ENCODE results near the gene SCYGR5.

SCYGR5 gene

DNA sequence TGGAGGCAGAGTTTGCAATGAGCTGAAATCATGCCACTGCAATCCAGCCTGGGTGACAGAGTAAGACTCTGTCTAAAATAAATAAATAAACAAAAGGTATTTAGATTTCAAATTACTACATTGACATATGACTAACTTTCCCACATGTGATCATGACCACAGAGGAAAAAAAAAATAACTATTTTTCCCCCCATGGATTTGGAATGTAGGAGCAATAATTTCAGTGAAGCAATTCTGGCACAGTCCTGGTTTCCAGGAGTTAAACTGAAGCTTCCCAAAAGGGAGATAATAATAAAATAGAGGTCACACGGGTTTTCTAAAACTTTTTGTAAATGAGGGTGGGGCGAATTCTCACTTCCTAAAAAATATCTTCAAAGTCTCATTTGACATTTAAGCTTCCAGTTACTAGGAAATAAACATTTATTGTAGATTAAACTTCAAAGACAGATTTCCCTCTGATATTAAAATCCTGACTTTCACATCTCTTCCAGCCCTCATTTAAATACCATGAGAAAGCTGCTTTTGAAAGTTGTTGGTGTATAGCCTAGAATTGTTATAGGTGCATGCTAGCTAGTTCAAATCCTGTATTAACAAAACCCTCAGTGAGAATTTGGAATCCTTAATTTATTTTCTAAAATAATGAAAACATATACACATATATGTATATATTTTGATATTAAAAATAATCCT is 30.5 kb downstream of the SCYGR5 start (continued):
- TF ChIP-seq, protein P1, sequence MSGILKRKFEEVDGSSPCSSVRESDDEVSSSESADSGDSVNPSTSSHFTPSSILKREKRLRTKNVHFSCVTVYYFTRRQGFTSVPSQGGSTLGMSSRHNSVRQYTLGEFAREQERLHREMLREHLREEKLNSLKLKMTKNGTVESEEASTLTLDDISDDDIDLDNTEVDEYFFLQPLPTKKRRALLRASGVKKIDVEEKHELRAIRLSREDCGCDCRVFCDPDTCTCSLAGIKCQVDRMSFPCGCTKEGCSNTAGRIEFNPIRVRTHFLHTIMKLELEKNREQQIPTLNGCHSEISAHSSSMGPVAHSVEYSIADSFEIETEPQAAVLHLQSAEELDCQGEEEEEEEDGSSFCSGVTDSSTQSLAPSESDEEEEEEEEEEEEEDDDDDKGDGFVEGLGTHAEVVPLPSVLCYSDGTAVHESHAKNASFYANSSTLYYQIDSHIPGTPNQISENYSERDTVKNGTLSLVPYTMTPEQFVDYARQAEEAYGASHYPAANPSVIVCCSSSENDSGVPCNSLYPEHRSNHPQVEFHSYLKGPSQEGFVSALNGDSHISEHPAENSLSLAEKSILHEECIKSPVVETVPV (CRISPR knock-in tag; IDR thresholded peaks at IDR 0.05), result no peak
- TF ChIP-seq, protein P2, sequence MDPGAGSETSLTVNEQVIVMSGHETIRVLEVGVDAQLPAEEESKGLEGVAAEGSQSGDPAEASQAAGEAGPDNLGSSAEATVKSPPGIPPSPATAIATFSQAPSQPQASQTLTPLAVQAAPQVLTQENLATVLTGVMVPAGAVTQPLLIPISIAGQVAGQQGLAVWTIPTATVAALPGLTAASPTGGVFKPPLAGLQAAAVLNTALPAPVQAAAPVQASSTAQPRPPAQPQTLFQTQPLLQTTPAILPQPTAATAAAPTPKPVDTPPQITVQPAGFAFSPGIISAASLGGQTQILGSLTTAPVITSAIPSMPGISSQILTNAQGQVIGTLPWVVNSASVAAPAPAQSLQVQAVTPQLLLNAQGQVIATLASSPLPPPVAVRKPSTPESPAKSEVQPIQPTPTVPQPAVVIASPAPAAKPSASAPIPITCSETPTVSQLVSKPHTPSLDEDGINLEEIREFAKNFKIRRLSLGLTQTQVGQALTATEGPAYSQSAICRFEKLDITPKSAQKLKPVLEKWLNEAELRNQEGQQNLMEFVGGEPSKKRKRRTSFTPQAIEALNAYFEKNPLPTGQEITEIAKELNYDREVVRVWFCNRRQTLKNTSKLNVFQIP (CRISPR knock-in tag; IDR thresholded peaks at IDR 0.05; ENCODE audit: borderline replicate concordance, low read depth), result no peak
- TF ChIP-seq ZNF8 (CRISPR knock-in tag; IDR thresholded peaks at IDR 0.05) (no peak), PPARA (CRISPR knock-in tag; IDR thresholded peaks at IDR 0.05; ENCODE audit: borderline replicate concordance) (no peak)

DNA sequence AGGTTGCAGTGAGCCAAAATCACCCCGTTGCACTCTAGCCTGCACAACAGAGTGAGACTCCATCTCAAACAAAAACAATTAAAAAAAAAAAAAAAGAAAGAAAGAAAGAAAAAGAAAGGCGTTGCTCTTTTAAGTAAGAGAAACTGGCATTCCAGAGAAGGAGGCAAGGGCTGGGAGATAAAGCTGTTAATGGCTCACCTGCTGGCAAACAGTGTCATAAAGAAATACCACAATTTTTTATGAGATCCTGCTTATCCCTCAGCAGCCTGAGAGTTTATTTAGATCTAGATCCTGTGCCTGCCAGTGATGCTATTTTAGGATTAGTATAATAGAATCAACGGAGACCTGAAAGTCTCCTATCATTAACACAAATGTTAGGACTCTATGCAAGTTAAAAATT is 35.0 kb downstream of the SCYGR5 start:
- TF ChIP-seq ZFP30 (CRISPR knock-in tag; IDR thresholded peaks at IDR 0.05), result no peak
- TF ChIP-seq, protein P3, sequence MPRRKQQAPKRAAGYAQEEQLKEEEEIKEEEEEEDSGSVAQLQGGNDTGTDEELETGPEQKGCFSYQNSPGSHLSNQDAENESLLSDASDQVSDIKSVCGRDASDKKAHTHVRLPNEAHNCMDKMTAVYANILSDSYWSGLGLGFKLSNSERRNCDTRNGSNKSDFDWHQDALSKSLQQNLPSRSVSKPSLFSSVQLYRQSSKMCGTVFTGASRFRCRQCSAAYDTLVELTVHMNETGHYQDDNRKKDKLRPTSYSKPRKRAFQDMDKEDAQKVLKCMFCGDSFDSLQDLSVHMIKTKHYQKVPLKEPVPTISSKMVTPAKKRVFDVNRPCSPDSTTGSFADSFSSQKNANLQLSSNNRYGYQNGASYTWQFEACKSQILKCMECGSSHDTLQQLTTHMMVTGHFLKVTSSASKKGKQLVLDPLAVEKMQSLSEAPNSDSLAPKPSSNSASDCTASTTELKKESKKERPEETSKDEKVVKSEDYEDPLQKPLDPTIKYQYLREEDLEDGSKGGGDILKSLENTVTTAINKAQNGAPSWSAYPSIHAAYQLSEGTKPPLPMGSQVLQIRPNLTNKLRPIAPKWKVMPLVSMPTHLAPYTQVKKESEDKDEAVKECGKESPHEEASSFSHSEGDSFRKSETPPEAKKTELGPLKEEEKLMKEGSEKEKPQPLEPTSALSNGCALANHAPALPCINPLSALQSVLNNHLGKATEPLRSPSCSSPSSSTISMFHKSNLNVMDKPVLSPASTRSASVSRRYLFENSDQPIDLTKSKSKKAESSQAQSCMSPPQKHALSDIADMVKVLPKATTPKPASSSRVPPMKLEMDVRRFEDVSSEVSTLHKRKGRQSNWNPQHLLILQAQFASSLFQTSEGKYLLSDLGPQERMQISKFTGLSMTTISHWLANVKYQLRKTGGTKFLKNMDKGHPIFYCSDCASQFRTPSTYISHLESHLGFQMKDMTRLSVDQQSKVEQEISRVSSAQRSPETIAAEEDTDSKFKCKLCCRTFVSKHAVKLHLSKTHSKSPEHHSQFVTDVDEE (CRISPR knock-in tag; IDR thresholded peaks at IDR 0.05), result no peak
- TF ChIP-seq ZNF70 (CRISPR knock-in tag; IDR thresholded peaks at IDR 0.05), result no peak
- no peak for ATAC-seq

DNA sequence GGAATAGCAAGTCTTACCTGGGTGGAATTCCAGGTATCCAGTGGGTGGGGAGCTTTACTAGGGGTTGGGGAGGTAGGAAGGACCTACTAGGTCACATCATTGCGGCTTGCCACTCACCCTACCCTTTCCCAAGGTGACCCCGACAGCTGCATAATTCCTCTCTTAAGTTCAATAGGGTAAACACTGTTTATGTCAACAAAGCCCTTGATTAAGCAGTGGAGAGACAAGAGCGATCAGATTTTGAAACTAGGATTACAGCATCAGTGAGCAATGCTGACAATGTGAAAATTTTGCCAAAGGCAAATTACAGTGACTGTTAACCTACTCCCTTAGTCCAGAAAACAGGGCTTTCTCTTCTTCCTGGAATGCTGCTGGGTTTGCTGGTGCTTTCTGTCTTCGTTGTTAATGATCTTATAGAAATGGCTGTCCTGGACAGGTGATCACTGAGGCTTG is 36.7 kb downstream of the SCYGR5 start:
- TF ChIP-seq GLIS3 (CRISPR knock-in tag; IDR thresholded peaks at IDR 0.05) (no peak), ZC3H10 (CRISPR knock-in tag; IDR thresholded peaks at IDR 0.05) (no peak), SNAI2 (CRISPR knock-in tag; IDR thresholded peaks at IDR 0.05) (no peak), ZNF70 (CRISPR knock-in tag; IDR thresholded peaks at IDR 0.05) (no peak), ZNF565 (CRISPR knock-in tag; conservative IDR thresholded peaks at IDR 0.05; ENCODE audit: low read depth) (no peak), PPARA (CRISPR knock-in tag; IDR thresholded peaks at IDR 0.05; ENCODE audit: borderline replicate concordance) (no peak), ESRRG (CRISPR knock-in tag; IDR thresholded peaks at IDR 0.05) (no peak), CSDC2 (CRISPR knock-in tag; IDR thresholded peaks at IDR 0.05) (no peak), ZNF8 (CRISPR knock-in tag; IDR thresholded peaks at IDR 0.05) (no peak), ISL1 (CRISPR knock-in tag; IDR thresholded peaks at IDR 0.05) (no peak), TCF4 (CRISPR knock-in tag; IDR thresholded peaks at IDR 0.05; ENCODE audit: borderline replicate concordance) (no peak), ARNTL (CRISPR knock-in tag; IDR thresholded peaks at IDR 0.05; ENCODE audit: borderline replicate concordance, low read depth) (no peak), ZFP30 (CRISPR knock-in tag; IDR thresholded peaks at IDR 0.05) (no peak), TOX (CRISPR knock-in tag; IDR thresholded peaks at IDR 0.05; ENCODE audit: borderline replicate concordance) (no peak), RARB (CRISPR knock-in tag; IDR thresholded peaks at IDR 0.05) (no peak)
- TF ChIP-seq, protein P2 (CRISPR knock-in tag; IDR thresholded peaks at IDR 0.05; ENCODE audit: borderline replicate concordance, low read depth), result no peak
- TF ChIP-seq, protein P3 (CRISPR knock-in tag; IDR thresholded peaks at IDR 0.05), result no peak
- TF ChIP-seq, protein P4, sequence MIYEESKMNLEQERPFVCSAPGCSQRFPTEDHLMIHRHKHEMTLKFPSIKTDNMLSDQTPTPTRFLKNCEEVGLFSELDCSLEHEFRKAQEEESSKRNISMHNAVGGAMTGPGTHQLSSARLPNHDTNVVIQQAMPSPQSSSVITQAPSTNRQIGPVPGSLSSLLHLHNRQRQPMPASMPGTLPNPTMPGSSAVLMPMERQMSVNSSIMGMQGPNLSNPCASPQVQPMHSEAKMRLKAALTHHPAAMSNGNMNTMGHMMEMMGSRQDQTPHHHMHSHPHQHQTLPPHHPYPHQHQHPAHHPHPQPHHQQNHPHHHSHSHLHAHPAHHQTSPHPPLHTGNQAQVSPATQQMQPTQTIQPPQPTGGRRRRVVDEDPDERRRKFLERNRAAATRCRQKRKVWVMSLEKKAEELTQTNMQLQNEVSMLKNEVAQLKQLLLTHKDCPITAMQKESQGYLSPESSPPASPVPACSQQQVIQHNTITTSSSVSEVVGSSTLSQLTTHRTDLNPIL (CRISPR knock-in tag; IDR thresholded peaks at IDR 0.05; ENCODE audit: low read depth), result no peak
- no peak for ATAC-seq
